ENCODE data around the gene MFAP3. TPM values are rescaled to one million over a fixed set of nuclear protein-coding genes. Genes with fewer than 3 reads are reported as not detected.

MFAP3 gene
- total RNA-seq, 1 experiment from 2014 or later = 18.5 TPM

DNA sequence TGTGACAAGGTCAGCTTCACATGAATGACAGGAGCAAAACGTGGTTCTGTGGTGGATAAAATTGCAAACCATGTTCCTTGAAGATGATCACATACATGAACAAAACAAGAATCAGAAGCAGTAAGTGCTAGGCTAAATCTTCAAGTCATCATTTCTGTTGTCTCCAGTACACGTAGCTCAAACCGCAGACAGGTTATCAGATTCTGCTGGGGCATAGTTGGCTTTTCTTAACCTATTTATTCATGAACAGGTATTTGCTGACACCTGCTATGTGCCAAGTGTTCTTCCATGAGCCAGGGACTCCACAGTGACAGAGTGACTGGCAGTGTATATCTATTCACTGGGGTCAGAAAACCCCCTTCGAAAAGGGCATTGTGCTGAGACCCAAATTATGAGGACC lies 20.8 kb downstream of the MFAP3 start (continued):
- TF ChIP-seq EZH2phosphoT487 (IDR thresholded peaks at IDR 0.05; ENCODE audit: borderline replicate concordance) = no peak
- no peak for TF ChIP-seq EGR1 (IDR thresholded peaks at IDR 0.05; ENCODE audit: low read depth)
- no peak for TF ChIP-seq SIN3A (IDR thresholded peaks at IDR 0.05; ENCODE audit: low read depth)
- no peak for TF ChIP-seq YY1 (IDR thresholded peaks at IDR 0.05; ENCODE audit: extremely low read depth, insufficient replicate concordance, low read depth, low read length)
- TF ChIP-seq FOSL1 (IDR thresholded peaks at IDR 0.05; ENCODE audit: low read depth) = no peak
- TF ChIP-seq, protein P1, sequence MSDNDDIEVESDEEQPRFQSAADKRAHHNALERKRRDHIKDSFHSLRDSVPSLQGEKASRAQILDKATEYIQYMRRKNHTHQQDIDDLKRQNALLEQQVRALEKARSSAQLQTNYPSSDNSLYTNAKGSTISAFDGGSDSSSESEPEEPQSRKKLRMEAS (IDR thresholded peaks at IDR 0.05) = no peak

DNA sequence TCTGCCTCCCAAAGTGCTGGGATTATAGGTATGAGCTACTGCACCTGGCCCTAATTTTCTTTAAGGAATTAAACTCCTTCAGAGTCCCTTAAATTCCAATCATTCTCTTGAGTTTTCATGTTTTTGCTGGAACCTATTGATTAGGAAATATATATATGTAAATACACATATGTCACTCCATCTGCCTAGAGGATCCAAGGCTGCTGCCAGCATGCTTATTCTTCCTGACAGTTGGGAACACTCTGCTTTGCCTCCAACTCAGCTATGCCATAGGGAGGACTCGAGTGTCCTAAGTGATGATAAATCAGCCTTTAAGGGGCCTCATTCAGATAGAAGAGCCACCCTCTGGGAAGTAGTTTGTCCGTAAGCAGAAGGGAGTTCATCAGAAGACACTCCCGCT lies 21.8 kb downstream of the MFAP3 start:
- Histone ChIP-seq H3K9me2 (ENCODE audit: insufficient read depth) (no peaks in the 10 kb centered on the region), H3K9ac (ENCODE audit: low read length) (no peak overlapping the region), H2AFZ (ENCODE audit: low read depth, low read length, poor library complexity, severe bottlenecking) (no peak overlapping the region), H3K27ac (ENCODE audit: low read depth, low read length) (no peak overlapping the region), H3K4me2 (ENCODE audit: low read length) (no peak overlapping the region), H3K4me1 (ENCODE audit: control insufficient read depth in 1 of 2, insufficient read depth in 2 of 2, low read length in 2 of 2) (peaks cover 14 to 20% of the 10 kb centered on the region in 2 experiments), H3K27me3 (ENCODE audit: insufficient read depth, low read length) (no peaks in the 10 kb centered on the region; the same call in 1 of the 2 replicates), H3K79me2 (ENCODE audit: insufficient read depth, low read length) (no peaks in the 10 kb centered on the region), H3K9me3 (ENCODE audit: control insufficient read depth in 1 of 2, insufficient read depth in 1 of 2, low read depth in 1 of 2, low read length in 2 of 2) (no peaks in the 10 kb centered on the region), H3K4me3 (replicated peaks in 1 of 2; ENCODE audit: low read depth in 1 of 2, low read length in 2 of 2) (no peak overlapping the region), H3K36me3 (ENCODE audit: control insufficient read depth in 1 of 2, insufficient read depth in 2 of 2, low read length in 2 of 2) (no peaks in the 10 kb centered on the region), H4K20me1 (ENCODE audit: insufficient read depth) (peaks cover 5% of the 10 kb centered on the region; the same call in 1 of the 2 replicates)
- ATAC-seq (no peak), DNase-seq (ENCODE audit: low read depth, low spot score) (no peak)
- CTCF ChIA-PET = interaction anchor here (0.9 to 1.5 kb wide), 2 partner anchors 12 to 460 kb away, joined by 4 read pairs; no protein-coding TSS in a partner anchor
- intact Hi-C loops (cut with micrococcal nuclease) = no loop called here
- RAD21 ChIA-PET (ENCODE audit: low non-redundant PET in 1 of 2, low total read pairs in 2 of 2, uncharacterized antibody in 2 of 2, unreplicated experiment in 2 of 2) = interaction anchor here in 1 of 2 experiments (0.5 kb wide), 1 partner anchor 333 kb away, joined by 3 read pairs; no protein-coding TSS in a partner anchor
- POLR2A ChIA-PET = no interaction called here
- TF ChIP-seq FOSL1 (IDR thresholded peaks at IDR 0.05; ENCODE audit: low read depth) = no peak
- TF ChIP-seq CBX3 (IDR thresholded peaks at IDR 0.05; ENCODE audit: low read depth) = no peak
- TF ChIP-seq EZH2phosphoT487 (IDR thresholded peaks at IDR 0.05; ENCODE audit: borderline replicate concordance) = no peak
- BruUV-seq (replicated peaks) = no TSS peak

DNA sequence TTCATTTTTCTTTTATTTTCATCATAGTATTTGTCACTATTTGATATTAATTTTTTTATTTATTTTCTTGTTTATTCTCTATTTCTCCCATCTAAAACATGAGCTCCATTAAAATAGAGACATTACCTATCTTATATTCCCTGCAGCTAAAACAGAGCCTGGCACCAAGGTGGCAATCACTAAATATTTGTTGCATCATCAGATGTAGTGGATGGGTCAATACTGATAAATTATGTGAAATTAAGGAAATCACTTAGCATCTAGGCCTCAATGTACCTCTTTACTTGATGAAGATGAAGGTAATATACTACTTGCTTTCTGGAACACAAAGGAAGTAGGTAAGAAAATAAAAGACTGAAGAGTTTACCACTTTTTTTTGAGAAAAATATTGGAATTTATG lies 24.6 kb downstream of the MFAP3 start:
- no peak overlapping the region for H3K9ac ChIP-seq (ENCODE audit: low read length)
- H3K4me2 ChIP-seq (ENCODE audit: low read length) = no peak overlapping the region
- ATAC-seq = no peak
- intact Hi-C loops (cut with micrococcal nuclease) = no loop called here
- no peak overlapping the region for H3K27ac ChIP-seq (ENCODE audit: low read depth, low read length)
- H3K4me1 ChIP-seq (ENCODE audit: control insufficient read depth in 1 of 2, insufficient read depth in 2 of 2, low read length in 2 of 2) = peaks cover 3 to 7% of the 10 kb centered on the region in 2 experiments; a peak in 3 of 4 replicates
- H3K36me3 ChIP-seq (ENCODE audit: control insufficient read depth in 1 of 2, insufficient read depth in 2 of 2, low read length in 2 of 2) = no peaks in the 10 kb centered on the region
- BruUV-seq (replicated peaks) = no TSS peak
- no peaks in the 10 kb centered on the region for H3K9me3 ChIP-seq (ENCODE audit: control insufficient read depth in 1 of 2, insufficient read depth in 1 of 2, low read depth in 1 of 2, low read length in 2 of 2)
- POLR2A ChIA-PET = no interaction called here
- CTCF ChIA-PET = interaction anchor here (0.7 to 2.5 kb wide), 2 partner anchors 9 to 89 kb away, joined by 4 to 9 read pairs; no protein-coding TSS in a partner anchor
- DNase-seq (ENCODE audit: low read depth, low spot score) = no peak
- no peak overlapping the region for H2AFZ ChIP-seq (ENCODE audit: low read depth, low read length, poor library complexity, severe bottlenecking)
- H3K4me3 ChIP-seq (replicated peaks in 1 of 2; ENCODE audit: low read depth in 1 of 2, low read length in 2 of 2) = no peak overlapping the region
- RAD21 ChIA-PET (ENCODE audit: low non-redundant PET in 1 of 2, low total read pairs in 2 of 2, uncharacterized antibody in 2 of 2, unreplicated experiment in 2 of 2) = no interaction called here
- no peaks in the 10 kb centered on the region for H3K79me2 ChIP-seq (ENCODE audit: insufficient read depth, low read length)
- no peaks in the 10 kb centered on the region for H3K9me2 ChIP-seq (ENCODE audit: insufficient read depth)
- no peaks in the 10 kb centered on the region; the same call in 1 of the 2 replicates for H3K27me3 ChIP-seq (ENCODE audit: insufficient read depth, low read length)
- H4K20me1 ChIP-seq (ENCODE audit: insufficient read depth) = peaks cover 3% of the 10 kb centered on the region; the same call in 1 of the 2 replicates
- TF ChIP-seq EGR1 (IDR thresholded peaks at IDR 0.05; ENCODE audit: low read depth) (no peak), CBX3 (IDR thresholded peaks at IDR 0.05; ENCODE audit: low read depth) (no peak), EZH2 (IDR thresholded peaks at IDR 0.05) (no peak), SIN3A (IDR thresholded peaks at IDR 0.05; ENCODE audit: low read depth) (no peak), ZNF274 (IDR thresholded peaks at IDR 0.05; ENCODE audit: low read depth, low read length) (no peak)
- TF ChIP-seq, protein P1 (IDR thresholded peaks at IDR 0.05) = no peak
- TF ChIP-seq, protein P2, sequence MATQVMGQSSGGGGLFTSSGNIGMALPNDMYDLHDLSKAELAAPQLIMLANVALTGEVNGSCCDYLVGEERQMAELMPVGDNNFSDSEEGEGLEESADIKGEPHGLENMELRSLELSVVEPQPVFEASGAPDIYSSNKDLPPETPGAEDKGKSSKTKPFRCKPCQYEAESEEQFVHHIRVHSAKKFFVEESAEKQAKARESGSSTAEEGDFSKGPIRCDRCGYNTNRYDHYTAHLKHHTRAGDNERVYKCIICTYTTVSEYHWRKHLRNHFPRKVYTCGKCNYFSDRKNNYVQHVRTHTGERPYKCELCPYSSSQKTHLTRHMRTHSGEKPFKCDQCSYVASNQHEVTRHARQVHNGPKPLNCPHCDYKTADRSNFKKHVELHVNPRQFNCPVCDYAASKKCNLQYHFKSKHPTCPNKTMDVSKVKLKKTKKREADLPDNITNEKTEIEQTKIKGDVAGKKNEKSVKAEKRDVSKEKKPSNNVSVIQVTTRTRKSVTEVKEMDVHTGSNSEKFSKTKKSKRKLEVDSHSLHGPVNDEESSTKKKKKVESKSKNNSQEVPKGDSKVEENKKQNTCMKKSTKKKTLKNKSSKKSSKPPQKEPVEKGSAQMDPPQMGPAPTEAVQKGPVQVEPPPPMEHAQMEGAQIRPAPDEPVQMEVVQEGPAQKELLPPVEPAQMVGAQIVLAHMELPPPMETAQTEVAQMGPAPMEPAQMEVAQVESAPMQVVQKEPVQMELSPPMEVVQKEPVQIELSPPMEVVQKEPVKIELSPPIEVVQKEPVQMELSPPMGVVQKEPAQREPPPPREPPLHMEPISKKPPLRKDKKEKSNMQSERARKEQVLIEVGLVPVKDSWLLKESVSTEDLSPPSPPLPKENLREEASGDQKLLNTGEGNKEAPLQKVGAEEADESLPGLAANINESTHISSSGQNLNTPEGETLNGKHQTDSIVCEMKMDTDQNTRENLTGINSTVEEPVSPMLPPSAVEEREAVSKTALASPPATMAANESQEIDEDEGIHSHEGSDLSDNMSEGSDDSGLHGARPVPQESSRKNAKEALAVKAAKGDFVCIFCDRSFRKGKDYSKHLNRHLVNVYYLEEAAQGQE (IDR thresholded peaks at IDR 0.05; ENCODE audit: low read depth) = no peak
- TF ChIP-seq, protein P3, sequence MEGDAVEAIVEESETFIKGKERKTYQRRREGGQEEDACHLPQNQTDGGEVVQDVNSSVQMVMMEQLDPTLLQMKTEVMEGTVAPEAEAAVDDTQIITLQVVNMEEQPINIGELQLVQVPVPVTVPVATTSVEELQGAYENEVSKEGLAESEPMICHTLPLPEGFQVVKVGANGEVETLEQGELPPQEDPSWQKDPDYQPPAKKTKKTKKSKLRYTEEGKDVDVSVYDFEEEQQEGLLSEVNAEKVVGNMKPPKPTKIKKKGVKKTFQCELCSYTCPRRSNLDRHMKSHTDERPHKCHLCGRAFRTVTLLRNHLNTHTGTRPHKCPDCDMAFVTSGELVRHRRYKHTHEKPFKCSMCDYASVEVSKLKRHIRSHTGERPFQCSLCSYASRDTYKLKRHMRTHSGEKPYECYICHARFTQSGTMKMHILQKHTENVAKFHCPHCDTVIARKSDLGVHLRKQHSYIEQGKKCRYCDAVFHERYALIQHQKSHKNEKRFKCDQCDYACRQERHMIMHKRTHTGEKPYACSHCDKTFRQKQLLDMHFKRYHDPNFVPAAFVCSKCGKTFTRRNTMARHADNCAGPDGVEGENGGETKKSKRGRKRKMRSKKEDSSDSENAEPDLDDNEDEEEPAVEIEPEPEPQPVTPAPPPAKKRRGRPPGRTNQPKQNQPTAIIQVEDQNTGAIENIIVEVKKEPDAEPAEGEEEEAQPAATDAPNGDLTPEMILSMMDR (IDR thresholded peaks at IDR 0.05 in 2 of 3, conservative IDR thresholded peaks at IDR 0.05 in 1 of 3; ENCODE audit: borderline replicate concordance in 1 of 3, insufficient read depth in 1 of 3, low read depth in 2 of 3, low read length in 2 of 3) = no peak
